Upper lobe of right lung (tissue), 1 donor: ENCODE measurements around the gene NID1. TPM values are rescaled to one million over a fixed set of nuclear protein-coding genes. Genes with fewer than 3 reads are reported as not detected.
"Not testable (repeated sequence)": the region's sequence is repeated elsewhere in the genome, so short reads cannot be mapped to it uniquely, and the experiment has no call there.

Experiments used
- ATAC-seq: fragments of 200-7000 bp; cut with Tn5 transposase; one replicate; pipeline ENCODE4 v1.9.1; 2020; ENCODE audit warnings: mild to moderate bottlenecking, moderate library complexity
- DNase-seq: peaks from one replicate; pipeline ENCODE4 v3.0.0-alpha.2; 2020
- H3K27ac ChIP-seq: fragments of 200-600 bp; one replicate; pipeline ENCODE4 v1.8.0; 2022
- H3K27me3 ChIP-seq: fragments of 200-600 bp; one replicate; pipeline ENCODE4 v1.8.0; 2022; ENCODE audit warnings: mild to moderate bottlenecking
- H3K36me3 ChIP-seq: fragments of 200-600 bp; one replicate; pipeline ENCODE4 v1.8.0; 2022
- H3K4me1 ChIP-seq: fragments of 200-600 bp; one replicate; pipeline ENCODE4 v1.8.0; 2022
- H3K4me3 ChIP-seq: fragments of 200-600 bp; one replicate; pipeline ENCODE4 v1.8.0; 2022; ENCODE audit warnings: mild to moderate bottlenecking
- H3K9me3 ChIP-seq: fragments of 200-600 bp; one replicate; pipeline ENCODE4 v1.8.0; 2022
- CTCF ChIP-seq: fragments of 200-600 bp; IDR thresholded peaks from one replicate; pipeline ENCODE4 v1.8.0; 2022; ENCODE audit warnings: antibody characterized with exemption
- intact Hi-C: fragments of 100-400 bp; cut with DNase I; formaldehyde crosslinking; loops from one replicate; pipeline ENCODE4 v1.11.0; 2022
- total RNA-seq: library from RNA; stranded (reverse); fragmentation: NEBNext Ultra II Directional; extraction: Animal tissue kit (Norgen Biotek cat#: 25700); gene quantifications from one replicate; pipeline ENCODE4 v1.2.1, GENCODE V29; 2021
- donor health status: DM: no; HTN: yes; CAD: no; lungs with severe emphysema.

The NID1 gene
- total RNA-seq, 1 donor from 2014 or later, result 60.5 TPM

- intact Hi-C loops, result no loop called here
- ATAC-seq (no peak), DNase-seq (no peak)
- Histone ChIP-seq H3K9me3 (no peaks in the 10 kb centered on the region), H3K27ac (peak overlapping the region; percentile 58), H3K27me3 (no peaks in the 10 kb centered on the region), H3K36me3 (no peaks in the 10 kb centered on the region), H3K4me1 (no peaks in the 10 kb centered on the region), H3K4me3 (no peak overlapping the region)
- TF ChIP-seq CTCF, result no peak
These were observed 55.0 kb downstream of the NID1 start for GRCh38 chr1:236009857-236010256.

GRCh38 chr1:236009191-236009590 lies 55.7 kb downstream of the NID1 start:
- no peaks in the 10 kb centered on the region for H3K27me3 ChIP-seq
- peak overlapping the region; percentile 52 for H3K27ac ChIP-seq
- no peak overlapping the region for H3K4me3 ChIP-seq
- no peaks in the 10 kb centered on the region for H3K4me1 ChIP-seq
- ATAC-seq, result no peak
- no peaks in the 10 kb centered on the region for H3K36me3 ChIP-seq
- no peak for TF ChIP-seq CTCF
- intact Hi-C loops, result no loop called here
- H3K9me3 ChIP-seq, result no peaks in the 10 kb centered on the region
- no peak for DNase-seq

GRCh38 chr1:236007781-236008180 lies 57.1 kb downstream of the NID1 start:
- Histone ChIP-seq H3K4me3 (no peak overlapping the region), H3K27me3 (no peaks in the 10 kb centered on the region), H3K9me3 (no peaks in the 10 kb centered on the region), H3K36me3 (no peaks in the 10 kb centered on the region), H3K4me1 (no peaks in the 10 kb centered on the region), H3K27ac (no peak overlapping the region)
- intact Hi-C loops, result no loop called here
- TF ChIP-seq CTCF, result no peak
- DNase-seq, result no peak
- ATAC-seq, result no peak

GRCh38 chr1:236003058-236003457 lies 61.8 kb downstream of the NID1 start:
- H3K9me3 ChIP-seq, ATAC-seq, H3K4me3 ChIP-seq, H3K36me3 ChIP-seq, H3K27ac ChIP-seq, H3K27me3 ChIP-seq, intact Hi-C loops, DNase-seq: not testable (repeated sequence)
- peaks cover 12% of the 10 kb centered on the region for H3K4me1 ChIP-seq

GRCh38 chr1:236002572-236002971 lies 62.3 kb downstream of the NID1 start:
- no peaks in the 10 kb centered on the region for H3K36me3 ChIP-seq
- no peaks in the 10 kb centered on the region for H3K9me3 ChIP-seq
- no peak overlapping the region for H3K27ac ChIP-seq
- no peak for DNase-seq
- no peak for ATAC-seq
- intact Hi-C loops, result no loop called here
- H3K27me3 ChIP-seq, result no peaks in the 10 kb centered on the region
- no peak for TF ChIP-seq CTCF
- no peak overlapping the region for H3K4me3 ChIP-seq
- H3K4me1 ChIP-seq, result peaks cover 12% of the 10 kb centered on the region

GRCh38 chr1:236002025-236002390 lies 62.9 kb downstream of the NID1 start:
- no peak for DNase-seq
- peak overlapping the region; percentile 20 for H3K27ac ChIP-seq

More at GRCh38 chr1:236002025-236002390, 62.9 kb downstream of the NID1 start:
- Histone ChIP-seq H3K4me3 (no peak overlapping the region), H3K27me3 (no peaks in the 10 kb centered on the region), H3K4me1 (peaks cover 12% of the 10 kb centered on the region), H3K36me3 (no peaks in the 10 kb centered on the region), H3K9me3 (no peaks in the 10 kb centered on the region)
- intact Hi-C loops, result no loop called here
- TF ChIP-seq CTCF, result no peak
- no peak for ATAC-seq
